ENCODE data around the gene FGL2.

FGL2 gene, protein sequence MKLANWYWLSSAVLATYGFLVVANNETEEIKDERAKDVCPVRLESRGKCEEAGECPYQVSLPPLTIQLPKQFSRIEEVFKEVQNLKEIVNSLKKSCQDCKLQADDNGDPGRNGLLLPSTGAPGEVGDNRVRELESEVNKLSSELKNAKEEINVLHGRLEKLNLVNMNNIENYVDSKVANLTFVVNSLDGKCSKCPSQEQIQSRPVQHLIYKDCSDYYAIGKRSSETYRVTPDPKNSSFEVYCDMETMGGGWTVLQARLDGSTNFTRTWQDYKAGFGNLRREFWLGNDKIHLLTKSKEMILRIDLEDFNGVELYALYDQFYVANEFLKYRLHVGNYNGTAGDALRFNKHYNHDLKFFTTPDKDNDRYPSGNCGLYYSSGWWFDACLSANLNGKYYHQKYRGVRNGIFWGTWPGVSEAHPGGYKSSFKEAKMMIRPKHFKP

DNA sequence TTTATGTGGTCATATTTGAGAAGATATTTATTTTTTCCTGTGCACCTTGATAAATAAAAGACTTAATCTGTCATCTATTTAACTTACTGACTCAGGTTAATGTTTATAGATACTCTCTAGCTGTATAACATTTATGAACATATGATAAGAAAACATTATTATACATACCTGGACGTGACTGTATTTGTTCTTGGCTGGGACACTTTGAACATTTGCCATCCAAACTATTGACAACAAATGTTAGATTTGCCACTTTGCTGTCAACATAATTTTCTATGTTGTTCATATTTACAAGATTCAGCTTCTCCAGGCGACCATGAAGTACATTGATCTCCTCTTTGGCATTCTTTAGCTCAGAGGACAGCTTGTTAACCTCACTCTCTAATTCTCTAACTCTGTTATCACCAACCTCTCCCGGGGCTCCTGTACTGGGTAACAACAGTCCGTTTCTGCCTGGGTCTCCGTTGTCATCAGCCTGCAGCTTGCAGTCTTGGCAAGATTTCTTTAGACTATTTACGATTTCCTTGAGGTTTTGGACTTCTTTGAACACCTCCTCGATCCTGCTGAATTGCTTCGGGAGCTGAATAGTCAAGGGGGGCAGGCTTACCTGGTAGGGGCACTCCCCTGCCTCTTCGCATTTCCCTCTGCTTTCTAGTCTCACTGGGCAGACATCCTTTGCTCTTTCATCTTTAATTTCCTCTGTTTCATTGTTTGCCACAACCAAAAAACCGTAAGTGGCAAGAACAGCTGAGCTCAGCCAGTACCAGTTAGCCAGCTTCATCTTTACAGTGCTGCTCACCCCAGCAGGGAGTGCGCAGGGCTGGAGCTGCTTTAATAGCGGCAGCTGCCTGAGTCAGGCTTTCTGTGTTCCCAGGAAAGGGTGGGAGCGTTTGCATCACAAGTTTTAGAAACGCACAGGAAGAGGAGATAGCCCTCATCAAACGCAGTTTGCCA lies at the start of gene FGL2:
TSS of gene FGL2 (minus strand) at position 807 of the 954 bp plus-strand sequence. CDS start at position 781, 26 bp downstream.
- TF ChIP-seq, protein P1, sequence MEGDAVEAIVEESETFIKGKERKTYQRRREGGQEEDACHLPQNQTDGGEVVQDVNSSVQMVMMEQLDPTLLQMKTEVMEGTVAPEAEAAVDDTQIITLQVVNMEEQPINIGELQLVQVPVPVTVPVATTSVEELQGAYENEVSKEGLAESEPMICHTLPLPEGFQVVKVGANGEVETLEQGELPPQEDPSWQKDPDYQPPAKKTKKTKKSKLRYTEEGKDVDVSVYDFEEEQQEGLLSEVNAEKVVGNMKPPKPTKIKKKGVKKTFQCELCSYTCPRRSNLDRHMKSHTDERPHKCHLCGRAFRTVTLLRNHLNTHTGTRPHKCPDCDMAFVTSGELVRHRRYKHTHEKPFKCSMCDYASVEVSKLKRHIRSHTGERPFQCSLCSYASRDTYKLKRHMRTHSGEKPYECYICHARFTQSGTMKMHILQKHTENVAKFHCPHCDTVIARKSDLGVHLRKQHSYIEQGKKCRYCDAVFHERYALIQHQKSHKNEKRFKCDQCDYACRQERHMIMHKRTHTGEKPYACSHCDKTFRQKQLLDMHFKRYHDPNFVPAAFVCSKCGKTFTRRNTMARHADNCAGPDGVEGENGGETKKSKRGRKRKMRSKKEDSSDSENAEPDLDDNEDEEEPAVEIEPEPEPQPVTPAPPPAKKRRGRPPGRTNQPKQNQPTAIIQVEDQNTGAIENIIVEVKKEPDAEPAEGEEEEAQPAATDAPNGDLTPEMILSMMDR (IDR thresholded peaks at IDR 0.05; ENCODE audit: low read depth, low read length, missing control alignments): no peak
- DNase-seq (ENCODE audit: extremely low read depth, low read depth): no peak
- no peak within 1 kb of the TSS for H3K4me3 ChIP-seq (replicated peaks; ENCODE audit: low read depth, low read length)

DNA sequence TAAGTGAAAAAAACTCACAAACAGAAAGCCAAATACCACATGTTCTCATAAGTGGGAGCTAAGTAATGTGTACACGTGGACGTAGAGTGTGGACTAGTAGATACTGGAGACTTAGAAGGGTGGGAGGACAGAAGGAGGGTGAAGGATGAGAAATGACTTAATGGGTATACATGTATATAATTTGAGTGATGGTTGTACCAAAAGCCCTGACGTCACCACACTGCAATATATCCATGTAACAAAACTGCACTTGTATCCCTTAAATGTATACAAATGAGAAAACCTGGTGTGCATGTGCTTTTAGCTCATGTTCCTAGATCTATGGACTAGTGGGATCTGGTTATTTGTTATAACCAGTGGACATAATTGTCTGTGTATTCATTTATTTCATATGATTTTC lies 48.5 kb upstream of the FGL2 start:
- H3K4me3 ChIP-seq (replicated peaks; ENCODE audit: low read depth, low read length): no peak overlapping the region
- TF ChIP-seq, protein P1 (IDR thresholded peaks at IDR 0.05; ENCODE audit: low read depth, low read length, missing control alignments): no peak
- no peak for DNase-seq (ENCODE audit: extremely low read depth, low read depth)

DNA sequence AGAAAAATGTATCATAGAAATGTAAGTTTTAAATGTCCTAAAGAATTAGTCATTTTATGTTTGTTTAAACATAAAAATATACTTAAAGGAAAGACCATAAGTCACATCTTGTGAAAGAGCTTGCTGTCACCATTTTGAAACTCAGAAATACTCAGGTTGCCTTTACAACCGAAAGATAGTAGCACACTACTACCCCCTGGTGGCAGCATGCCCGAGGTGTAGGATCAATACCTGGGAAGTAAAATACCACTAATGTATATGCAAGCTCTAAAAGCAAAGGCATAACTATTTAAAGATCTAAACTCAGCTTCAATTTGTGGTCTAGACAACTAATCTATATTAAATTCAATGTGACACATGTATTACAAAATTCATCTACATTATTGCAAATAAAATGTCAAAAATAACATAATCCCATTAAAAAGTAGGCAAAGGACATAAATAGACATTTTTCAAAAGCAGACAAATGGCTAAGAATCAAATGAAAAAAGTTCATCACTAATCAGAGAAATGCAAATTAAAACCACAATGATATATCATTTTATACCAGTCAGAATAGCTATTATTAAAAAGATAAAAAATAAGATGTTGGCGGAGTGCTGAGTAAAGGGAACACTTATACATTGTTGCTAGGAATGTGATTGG lies 47.7 kb upstream of the FGL2 start:
- TF ChIP-seq, protein P1 (IDR thresholded peaks at IDR 0.05; ENCODE audit: low read depth, low read length, missing control alignments): peak; percentile 89
- peak; percentile 45 for DNase-seq (ENCODE audit: extremely low read depth, low read depth)
- no peak overlapping the region for H3K4me3 ChIP-seq (replicated peaks; ENCODE audit: low read depth, low read length)

DNA sequence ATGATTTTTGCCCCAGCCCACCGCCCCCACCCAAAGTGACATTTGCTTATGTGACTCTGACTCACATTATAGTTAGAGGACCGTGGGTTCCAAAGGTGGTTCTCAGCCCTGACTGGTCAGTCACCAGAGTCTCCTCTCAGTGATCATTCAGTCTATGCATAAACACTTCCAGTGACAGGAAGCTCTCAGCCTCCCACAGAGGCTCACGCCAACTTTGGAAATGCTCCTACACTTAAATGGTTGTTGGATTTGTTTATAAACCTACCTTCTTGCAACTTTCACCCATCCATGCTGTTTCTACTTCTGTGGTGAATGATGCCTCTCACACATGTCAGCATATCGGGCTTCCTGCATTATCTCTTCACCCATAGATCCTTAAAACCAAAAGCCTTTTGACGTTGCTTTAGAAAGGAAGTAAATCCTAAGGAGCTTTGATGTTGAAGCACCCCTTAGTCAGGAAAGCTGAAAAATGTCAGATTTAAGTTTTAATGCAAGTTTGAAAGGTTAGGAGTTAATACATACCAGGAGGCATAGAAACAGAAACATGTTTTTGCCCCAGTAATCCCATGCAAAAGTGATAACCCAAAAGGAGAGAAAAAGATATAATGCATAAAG lies 46.5 kb upstream of the FGL2 start:
- H3K4me3 ChIP-seq (replicated peaks; ENCODE audit: low read depth, low read length): no peak overlapping the region
- DNase-seq (ENCODE audit: extremely low read depth, low read depth): no peak
- TF ChIP-seq, protein P1 (IDR thresholded peaks at IDR 0.05; ENCODE audit: low read depth, low read length, missing control alignments): no peak

DNA sequence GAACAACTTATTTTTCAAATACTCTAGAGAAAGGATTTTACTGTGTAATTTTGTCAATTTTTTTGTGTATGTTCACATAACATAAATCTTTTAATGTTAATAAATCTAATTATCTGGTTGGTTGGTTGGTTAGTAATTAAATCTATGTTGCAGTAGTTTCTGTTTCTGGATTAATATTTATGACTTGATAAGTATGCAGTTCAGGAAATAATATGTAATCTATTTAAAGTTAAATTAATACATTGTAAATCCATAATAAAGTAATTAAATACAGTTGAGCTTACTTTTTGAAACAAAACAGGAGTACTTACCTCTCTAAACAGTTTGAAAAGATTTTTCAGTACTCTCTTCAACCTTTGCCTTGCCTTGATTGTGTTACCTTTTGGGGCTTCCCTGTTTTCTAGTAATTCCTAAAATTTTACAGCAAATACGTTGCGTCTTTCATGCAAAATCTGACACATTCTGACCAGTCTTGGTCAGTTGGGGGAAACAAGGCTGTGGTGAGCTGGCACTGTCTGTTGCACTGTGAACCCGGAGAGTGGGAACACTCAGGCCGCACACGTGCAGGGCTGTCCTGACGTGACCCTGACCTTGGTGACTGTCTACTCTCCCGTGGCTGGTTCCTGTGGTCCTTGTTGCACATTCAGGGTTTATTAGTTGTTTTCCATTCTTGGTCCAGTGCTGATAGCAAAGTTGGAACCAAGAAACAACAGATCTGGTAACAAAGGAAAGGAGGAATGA lies 45.6 kb upstream of the FGL2 start:
- TF ChIP-seq, protein P1 (IDR thresholded peaks at IDR 0.05; ENCODE audit: low read depth, low read length, missing control alignments): no peak
- no peak overlapping the region for H3K4me3 ChIP-seq (replicated peaks; ENCODE audit: low read depth, low read length)
- no peak for DNase-seq (ENCODE audit: extremely low read depth, low read depth)
